ENCODE results near the gene ZNF862.

The ZNF862 gene

DNA sequence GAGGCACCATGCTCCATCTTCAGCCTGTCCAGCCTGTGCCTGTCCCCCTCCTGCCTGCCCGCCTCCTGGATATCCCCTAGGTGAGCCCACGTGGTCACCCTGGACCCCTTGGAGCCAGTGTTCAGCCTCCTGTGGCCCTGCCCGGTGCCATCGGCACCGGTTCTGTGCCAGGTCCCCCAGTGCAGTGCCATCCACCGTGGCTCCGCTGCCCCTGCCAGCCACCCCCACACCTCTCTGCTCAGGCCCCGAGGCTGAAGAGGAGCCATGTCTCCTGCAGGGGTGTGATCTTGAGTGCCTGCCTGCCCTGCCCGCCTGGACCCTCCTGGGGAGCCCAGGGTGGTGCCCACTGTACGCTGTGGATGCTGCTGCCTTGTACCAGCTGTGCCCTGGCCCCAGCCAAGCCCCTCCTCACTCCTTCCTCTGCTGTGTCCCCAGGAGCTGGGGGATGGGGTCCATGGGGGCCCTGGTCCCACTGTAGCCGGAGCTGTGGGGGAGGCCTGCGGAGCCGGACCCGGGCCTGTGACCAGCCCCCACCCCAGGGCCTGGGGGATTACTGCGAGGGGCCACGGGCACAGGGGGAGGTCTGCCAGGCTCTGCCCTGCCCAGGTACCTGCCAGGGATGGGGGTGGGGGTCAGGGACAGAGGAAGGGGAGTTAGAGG is 26.2 kb upstream of the ZNF862 start:
- no peak for DNase-seq (ENCODE audit: low read depth)

DNA sequence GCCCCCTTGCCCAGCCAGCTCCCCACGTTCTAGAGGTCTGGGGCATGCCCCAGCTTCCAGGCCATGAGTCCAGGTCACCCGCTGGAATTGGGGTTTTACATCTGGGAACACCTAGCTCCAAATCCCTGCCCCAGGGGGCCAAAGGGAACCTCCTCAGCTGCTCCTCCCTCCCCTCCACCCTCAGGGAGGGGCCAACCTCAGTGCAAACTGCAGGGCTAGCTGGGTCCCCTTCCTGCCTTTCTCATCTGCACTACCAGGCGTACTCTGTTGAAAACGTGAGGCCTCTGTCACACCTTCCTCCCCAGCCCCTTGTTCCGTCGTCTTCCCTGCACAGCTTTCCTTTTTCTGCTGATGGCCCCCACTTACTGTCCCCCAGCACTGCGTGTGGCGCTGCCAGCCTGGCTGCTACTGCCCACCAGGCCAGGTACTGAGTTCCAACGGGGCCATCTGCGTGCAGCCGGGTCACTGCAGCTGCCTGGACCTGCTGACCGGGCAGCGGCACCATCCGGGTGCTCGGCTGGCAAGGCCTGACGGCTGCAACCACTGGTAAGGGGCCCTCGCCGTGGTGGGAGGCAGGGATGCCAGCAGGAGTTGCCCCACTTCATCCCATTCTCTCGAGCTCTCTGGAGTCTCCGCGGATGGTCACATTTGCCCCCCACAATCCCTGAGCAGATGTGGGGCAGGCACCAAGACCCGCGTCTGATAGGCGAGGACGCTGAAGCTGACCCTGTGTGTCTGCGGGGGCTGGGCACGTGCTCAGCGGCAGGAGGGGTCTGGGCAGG is 24.7 kb upstream of the ZNF862 start:
- no peak for DNase-seq (ENCODE audit: low read depth)

DNA sequence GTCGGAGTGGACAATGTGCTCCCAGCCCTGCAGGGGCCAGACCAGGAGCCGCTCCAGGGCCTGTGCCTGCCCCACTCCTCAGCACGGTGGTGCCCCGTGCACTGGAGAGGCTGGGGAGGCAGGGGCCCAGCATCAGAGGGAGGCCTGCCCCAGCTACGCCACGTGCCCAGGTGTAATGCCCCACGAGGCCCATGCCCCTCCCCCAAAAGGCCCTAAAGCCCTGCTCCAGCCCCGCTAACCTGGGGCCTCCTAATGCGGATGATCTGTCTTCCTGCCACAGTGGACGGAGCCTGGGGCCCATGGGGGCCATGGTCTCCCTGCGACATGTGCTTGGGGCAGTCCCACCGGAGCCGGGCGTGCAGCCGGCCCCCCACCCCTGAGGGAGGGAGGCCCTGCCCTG is 23.7 kb upstream of the ZNF862 start:
- DNase-seq (ENCODE audit: low read depth): no peak

DNA sequence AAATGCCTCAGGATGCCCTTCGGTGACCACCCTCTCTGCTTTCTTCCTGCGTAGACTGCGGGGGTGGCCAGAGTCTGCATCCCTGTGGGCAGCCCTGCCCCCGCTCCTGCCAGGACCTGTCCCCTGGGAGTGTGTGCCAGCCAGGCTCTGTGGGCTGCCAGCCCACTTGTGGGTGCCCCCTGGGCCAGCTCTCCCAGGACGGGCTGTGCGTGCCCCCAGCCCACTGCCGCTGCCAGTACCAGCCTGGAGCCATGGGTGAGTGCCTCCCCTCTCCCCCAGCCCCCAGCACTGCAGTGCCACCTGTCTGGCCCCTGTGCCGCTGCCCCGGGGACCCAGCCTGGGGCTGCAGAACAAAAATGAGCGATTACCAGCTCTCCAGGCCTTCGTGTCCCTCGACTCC is 23.1 kb upstream of the ZNF862 start:
- no peak for DNase-seq (ENCODE audit: low read depth)

DNA sequence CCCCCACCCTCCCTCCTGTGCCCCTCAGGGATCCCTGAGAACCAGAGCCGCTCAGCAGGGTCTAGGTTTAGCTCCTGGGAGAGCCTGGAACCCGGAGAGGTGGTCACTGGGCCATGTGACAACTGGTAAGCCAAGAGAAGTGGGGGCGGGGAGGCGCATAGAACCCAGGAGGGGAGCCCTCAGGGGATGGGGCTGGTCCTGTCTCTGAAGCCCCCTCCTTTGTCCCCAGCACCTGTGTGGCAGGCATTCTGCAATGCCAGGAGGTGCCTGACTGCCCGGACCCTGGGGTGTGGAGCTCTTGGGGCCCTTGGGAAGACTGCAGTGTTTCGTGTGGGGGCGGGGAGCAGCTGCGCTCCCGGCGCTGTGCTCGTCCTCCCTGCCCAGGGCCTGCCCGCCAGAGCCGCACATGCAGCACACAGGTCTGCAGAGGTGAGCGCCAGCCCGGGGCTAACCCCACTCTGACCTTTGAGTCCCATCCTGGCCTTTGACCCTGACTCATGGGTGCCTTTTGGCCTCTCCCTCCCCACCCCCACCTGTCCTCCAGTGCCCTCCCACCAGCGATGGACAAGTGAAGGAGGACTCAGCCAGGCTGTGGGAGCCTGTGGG is 22.4 kb upstream of the ZNF862 start:
- no peak for DNase-seq (ENCODE audit: low read depth)

DNA sequence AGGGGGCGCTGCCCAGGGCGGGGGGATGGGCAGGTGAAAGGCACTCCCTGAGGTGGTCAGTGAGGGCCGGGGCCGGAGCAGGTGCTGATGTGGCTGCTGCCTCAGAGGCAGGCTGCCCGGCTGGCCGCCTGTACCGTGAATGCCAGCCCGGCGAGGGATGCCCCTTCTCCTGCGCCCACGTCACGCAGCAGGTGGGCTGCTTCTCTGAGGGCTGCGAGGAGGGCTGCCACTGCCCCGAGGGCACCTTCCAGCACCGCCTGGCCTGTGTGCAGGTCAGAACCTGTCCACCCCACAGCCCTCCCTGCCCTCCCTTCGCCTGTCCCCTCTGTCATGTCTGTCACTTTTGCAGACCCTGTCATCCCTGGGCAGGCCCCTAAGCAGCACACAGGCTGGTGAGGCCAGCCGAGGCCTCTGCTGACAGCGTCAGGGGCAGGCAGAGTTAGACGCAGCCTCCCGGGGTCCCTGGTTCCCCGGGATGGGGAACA is 21.9 kb upstream of the ZNF862 start:
- no peak for DNase-seq (ENCODE audit: low read depth)

DNA sequence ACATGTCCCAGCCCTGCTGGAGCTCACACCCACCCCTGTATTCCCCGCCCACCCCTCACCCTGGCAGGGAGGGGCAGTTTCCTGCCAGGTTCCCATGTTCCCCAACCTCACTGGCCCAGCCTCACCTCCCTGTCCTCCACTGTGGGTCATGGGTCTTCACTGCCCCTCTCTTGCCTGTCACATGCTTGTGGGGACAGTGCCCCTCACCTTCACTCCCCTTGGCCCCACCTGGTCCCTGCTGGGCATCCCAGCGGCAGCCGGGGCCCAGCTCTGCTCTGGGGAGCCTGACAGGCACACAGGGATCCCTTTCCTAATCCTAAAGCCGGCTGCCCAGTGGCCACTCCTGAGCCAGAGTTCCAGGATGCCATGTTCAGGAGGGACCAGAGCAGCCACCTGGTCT is 21.4 kb upstream of the ZNF862 start:
- DNase-seq (ENCODE audit: low read depth): no peak

DNA sequence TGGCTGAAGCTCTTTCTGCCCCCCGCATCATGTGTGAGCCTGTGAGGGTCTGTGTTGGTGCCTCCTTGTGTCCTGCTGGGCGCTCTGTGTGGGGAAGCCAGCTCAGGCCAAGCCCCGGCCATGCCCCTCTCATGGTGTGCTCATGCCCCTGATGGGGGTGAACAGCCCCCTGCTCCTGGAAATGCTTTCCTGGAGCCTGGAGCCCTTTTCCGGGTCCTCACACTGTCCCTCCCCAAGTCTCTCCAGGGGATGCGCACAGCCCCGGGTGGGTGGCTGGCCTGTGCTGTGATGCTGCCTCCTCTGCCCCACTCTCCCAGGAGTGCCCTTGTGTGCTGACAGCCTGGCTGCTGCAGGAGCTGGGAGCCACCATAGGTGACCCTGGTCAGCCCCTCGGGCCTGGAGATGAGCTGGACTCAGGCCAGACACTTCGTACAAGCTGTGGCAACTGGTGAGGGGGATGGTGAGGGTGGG is 20.8 kb upstream of the ZNF862 start:
- DNase-seq (ENCODE audit: low read depth): no peak

DNA sequence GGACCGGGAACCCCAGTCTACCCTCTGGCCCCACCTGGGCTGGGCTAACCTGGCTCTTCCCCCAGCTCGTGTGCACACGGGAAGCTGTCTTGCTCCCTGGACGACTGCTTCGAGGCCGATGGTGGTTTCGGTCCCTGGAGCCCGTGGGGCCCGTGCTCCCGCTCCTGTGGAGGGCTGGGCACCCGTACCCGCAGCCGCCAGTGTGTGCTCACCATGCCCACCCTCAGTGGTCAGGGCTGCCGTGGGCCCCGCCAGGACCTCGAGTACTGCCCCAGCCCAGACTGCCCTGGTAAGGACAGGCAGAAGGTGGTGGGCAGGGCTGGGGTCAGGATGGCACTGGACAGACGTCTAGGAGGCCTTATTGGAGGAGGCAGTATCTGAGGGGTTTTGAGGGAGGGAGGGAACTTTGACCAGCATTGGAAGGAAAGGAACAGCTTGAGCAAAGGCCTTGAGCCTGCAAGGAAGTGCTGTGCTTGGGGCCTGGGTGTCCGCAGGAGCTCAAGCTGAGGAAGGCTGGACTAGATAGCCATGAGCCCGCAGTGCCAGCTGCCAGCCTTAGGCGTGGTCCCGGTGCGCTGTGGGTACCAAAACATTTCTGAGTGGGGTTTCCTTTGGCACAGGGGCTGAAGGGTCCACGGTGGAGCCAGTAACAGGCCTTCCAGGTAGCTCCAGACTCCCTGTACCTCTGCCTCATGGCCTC is 20.2 kb upstream of the ZNF862 start:
- no peak for DNase-seq (ENCODE audit: low read depth)

DNA sequence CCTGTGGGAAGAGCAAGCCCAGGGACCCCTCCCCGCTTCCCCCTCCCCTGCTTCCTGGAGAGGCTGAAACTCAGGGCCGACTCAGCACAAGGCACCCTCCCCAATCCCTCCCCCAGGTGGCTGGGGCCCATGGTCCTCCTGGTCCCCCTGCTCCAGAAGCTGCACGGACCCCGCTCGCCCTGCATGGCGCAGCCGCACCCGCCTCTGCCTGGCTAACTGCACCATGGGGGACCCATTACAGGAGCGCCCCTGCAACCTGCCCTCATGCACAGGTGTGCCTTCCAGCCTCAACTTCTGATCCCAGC is 19.7 kb upstream of the ZNF862 start:
- no peak for DNase-seq (ENCODE audit: low read depth)

DNA sequence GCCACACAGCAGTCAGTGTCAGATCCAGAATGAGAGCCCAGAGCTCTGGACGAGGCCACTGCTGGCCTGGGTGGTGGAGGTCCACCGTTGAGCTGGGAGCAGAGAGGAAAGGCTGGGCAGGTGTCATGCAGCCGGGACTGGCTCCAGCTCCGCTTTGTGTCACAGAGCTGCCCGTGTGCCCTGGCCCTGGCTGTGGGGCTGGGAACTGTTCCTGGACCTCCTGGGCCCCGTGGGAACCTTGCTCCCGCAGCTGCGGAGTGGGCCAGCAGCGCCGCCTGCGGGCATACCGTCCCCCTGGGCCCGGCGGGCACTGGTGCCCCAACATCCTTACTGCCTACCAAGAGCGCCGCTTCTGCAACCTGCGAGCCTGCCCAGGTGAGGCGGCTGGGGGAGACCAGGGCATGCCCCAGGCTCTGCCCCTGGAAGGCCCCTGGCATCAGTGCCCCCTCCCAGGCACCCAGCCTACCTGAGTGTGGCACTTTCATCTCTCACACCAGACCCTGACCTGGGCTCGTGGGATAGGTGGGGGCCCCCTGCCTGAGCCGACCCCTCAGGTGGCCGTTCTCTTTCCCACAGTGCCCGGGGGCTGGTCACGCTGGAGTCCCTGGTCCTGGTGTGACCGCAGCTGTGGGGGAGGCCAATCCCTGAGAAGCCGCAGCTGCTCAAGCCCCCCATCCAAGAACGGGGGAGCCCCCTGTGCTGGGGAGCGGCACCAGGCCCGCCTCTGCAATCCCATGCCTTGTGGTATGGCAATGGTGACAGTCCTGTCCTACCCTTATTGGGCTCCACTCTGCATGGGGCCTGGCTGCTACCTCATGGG is 18.8 kb upstream of the ZNF862 start:
- DNase-seq (ENCODE audit: low read depth): no peak

DNA sequence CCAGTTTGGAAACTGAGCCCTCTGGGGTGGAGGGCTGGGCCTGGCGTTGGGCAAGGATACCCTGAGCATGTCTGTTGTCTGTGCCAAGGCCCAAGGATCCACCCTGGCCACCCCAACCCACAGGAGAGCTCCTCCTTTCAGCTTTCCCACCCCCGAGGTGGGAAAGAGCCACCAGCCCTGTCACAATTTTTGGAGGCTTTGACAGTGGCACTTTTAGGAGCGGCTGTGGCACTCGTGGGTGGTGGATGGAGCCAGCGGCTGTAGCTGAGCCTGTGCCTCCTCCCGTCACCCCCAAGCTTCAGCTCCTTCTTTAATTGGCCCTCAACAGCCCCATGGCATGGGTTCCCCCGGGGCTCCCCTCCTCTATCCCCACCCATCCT is 18.2 kb upstream of the ZNF862 start:
- DNase-seq (ENCODE audit: low read depth): no peak

DNA sequence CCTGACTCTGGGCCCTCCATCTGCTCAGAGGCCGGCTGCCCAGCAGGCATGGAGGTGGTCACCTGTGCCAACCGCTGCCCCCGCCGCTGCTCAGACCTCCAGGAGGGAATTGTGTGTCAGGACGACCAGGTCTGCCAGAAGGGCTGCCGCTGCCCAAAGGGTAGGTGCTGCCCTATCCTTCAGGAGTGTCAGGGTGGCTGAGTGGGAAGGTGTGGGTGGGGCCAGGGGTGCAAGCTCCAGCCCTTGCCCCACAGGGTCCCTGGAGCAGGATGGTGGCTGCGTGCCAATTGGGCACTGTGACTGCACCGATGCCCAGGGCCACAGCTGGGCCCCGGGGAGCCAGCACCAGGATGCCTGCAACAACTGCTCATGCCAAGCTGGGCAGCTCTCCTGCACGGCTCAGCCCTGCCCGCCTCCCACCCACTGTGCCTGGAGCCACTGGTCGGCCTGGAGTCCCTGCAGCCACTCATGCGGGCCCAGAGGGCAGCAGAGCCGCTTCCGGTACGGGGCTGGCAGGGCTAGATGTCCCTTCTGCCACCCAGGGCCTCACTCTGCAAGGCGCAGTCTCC is 17.5 kb upstream of the ZNF862 start:
- no peak for DNase-seq (ENCODE audit: low read depth)

DNA sequence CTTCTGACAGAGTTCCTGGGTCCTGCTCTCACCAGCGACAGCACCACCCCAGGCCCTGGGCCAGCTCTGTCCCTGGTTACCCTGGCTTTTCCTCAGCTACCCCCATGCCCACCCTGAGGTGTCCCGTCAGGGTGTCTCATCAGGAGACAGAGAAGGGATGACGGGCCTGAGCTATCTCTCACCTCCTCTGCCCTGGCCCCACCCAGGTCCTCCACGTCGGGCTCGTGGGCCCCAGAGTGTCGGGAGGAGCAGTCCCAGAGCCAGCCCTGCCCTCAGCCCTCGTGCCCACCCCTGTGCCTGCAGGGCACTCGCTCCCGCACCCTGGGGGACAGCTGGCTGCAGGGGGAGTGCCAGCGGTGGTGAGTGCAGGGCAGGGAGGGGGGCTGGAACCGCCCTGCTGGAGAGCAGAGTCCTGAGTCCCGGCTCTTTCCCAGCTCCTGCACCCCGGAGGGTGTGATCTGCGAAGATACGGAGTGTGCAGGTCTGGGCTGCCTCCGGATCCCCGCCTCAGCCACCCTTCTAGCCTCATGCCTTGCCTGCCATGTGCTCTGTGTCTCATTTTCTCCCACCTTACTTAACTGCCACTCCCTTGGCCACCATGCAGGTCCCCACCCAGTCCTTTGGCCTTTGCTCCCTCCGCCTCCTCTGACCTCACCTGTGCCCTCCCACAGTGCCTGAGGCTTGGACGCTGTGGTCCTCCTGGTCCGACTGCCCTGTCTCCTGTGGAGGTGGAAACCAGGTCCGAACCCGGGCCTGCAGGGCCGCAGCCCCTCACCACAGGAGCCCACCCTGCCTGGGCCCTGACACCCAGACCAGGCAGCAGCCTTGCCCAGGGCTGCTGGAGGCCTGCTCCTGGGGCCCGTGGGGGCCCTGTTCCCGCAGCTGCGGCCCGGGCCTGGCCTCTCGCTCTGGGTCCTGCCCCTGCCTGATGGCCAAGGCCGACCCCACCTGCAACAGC is 16.7 kb upstream of the ZNF862 start:
- DNase-seq (ENCODE audit: low read depth): no peak

DNA sequence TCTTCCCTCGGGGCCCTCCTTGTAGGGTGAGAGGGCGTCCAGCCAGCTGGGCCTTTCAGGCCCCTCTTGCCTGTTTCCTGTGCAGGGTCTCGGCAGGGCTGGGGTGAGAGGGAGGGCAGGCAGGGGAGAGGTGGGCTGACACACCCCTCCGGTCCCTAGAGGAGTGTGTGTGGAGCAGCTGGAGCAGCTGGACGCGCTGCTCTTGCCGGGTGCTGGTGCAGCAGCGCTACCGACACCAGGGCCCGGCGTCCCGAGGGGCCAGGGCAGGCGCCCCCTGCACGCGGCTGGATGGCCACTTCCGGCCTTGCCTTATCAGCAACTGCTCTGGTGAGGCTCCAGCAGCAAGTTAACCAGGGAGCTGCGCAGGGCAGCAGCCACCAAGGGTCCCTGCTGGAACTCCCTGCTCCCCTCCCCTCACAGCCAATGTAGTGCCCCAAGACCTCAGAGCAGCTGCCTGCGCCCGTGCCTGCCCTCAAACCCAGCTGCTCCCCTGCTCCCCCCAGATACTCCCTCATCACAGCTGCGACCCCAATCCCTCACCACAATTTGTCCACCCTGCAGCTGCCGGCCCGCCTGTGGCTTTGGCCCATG is 15.7 kb upstream of the ZNF862 start:
- no peak for DNase-seq (ENCODE audit: low read depth)

DNA sequence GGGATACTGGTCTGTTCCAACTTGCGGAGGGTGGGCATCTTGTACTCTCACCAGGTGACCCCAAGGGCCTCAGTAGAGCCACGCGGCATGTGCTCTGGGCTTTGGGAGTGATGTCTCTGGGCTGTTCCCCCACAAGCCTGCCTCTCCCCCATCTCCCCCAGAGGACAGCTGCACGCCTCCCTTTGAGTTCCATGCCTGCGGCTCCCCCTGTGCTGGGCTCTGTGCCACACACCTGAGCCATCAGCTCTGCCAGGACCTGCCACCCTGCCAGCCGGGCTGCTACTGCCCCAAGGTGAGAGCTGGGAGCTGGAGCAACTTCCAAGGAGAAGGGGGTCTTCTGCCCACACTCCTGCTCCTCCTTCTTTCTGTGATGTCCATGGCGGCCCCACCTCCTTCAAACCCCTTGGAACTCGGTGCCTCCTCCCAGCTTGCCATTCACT is 15.0 kb upstream of the ZNF862 start:
- no peak for DNase-seq (ENCODE audit: low read depth)

DNA sequence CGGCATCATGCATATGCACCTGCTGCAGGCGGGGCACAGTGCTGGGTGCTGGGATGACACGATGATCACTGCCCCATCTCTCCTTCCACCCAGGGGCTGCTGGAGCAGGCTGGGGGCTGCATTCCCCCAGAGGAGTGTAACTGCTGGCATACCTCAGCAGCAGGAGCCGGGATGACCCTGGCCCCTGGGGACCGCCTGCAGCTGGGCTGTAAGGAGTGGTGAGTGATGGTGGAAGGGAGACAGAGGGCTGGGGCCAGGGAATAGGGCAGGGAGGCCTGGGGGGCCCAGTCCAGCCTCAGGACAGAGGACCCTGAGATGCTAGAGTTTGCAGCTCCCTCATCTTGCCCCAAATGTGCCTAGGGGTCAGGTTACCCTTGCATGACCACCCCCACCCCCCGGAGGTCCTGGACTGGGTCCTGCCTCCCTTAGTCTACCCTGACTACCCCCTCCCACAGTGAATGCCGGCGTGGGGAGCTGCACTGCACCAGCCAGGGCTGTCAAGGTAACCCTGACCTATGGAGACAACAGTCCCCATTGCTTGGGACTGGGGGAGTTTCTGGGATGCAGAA is 14.5 kb upstream of the ZNF862 start:
- DNase-seq (ENCODE audit: low read depth): no peak

DNA sequence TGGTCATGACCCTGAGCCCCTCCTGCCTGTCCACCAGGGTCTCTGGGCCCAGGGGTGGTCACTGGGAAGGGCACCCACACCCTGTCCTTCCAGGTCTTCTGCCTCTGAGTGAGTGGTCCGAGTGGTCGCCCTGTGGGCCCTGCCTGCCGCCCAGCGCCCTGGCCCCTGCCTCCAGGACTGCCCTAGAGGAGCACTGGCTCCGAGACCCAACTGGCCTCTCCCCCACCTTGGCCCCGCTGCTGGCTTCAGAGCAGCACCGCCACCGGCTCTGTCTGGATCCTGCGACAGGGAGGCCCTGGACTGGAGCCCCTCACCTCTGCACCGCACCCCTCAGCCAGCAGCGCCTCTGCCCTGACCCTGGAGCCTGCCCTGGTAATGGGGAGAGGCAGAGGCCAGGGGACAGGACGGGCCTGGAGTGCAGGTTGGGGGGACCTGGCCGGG is 13.9 kb upstream of the ZNF862 start:
- DNase-seq (ENCODE audit: low read depth): no peak

DNA sequence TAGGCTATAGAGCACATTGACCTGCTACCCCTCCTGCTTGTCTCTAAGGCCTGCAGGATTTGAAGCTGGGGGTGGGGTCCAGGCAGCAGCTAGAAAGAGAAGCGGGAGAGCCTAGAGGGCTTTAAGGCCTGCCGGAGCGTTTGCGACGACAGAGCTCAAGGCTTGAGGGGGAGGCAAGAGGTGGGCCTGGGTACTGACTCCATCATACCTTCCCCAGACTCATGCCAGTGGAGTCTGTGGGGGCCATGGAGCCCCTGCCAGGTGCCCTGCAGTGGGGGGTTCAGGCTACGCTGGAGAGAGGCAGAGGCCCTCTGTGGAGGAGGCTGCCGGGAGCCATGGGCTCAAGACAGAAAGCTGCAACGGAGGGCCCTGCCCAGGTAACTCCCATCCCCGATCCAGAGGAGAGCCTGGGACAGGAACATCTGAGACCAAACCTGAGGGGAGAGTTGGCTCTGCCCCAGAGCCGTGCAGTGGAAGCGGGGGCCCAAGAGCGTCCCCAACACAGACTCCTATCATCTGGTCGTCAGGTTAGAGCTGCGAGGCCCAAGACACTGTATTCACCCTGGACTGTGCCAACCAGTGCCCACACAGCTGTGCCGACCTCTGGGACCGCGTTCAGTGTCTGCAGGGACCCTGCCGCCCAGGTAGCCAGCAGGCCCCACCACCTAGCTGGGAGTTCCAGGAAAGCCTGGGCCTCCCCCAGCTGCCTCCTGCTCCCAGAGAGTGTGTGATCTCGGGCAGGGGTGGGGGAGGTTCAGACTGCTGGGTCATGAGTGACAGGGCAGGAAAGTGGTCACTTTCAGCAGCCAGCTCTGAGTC is 13.2 kb upstream of the ZNF862 start:
- no peak for DNase-seq (ENCODE audit: low read depth)

All from activated T-cell treated with anti-CD3 and anti-CD28 coated beads for 1 hour (primary cell).